Hepatocyte (in vitro differentiated cells): ENCODE data around the gene RUNDC1. TPM values are rescaled to one million over a fixed set of nuclear protein-coding genes. Genes with fewer than 3 reads are reported as not detected.

Experiments
- DNase-seq: peaks from one replicate; pipeline ENCODE4 v3.0.0-alpha.2; 2016; ENCODE audit warnings: low spot score
- H2AFZ ChIP-seq: fragments of 200-600 bp; sonication (generic); 2 replicates; pipeline ENCODE4 v1.6.0; 2016; ENCODE audit warnings: antibody characterized with exemption, mild to moderate bottlenecking
- H3K27ac ChIP-seq: fragments of 200-600 bp; sonication (generic); 2 replicates; pipeline ENCODE4 v1.5.1; 2016; ENCODE audit warnings: mild to moderate bottlenecking
- H3K27me3 ChIP-seq: fragments of 200-600 bp; sonication (generic); 2 replicates; pipeline ENCODE4 v1.6.1; 2016
- H3K36me3 ChIP-seq: fragments of 200-600 bp; sonication (generic); replicated peaks from 2 replicates; pipeline ENCODE4 v1.5.1; 2016; ENCODE audit warnings: low read depth; ENCODE audit not compliant: insufficient read depth
- H3K4me1 ChIP-seq: fragments of 200-600 bp; sonication (generic); 2 replicates; pipeline ENCODE4 v1.5.1; 2016; ENCODE audit warnings: mild to moderate bottlenecking, moderate library complexity; ENCODE audit not compliant: insufficient read depth
- H3K4me2 ChIP-seq: fragments of 200-600 bp; sonication (generic); 2 replicates; pipeline ENCODE4 v1.6.0; 2016
- H3K4me3 ChIP-seq: fragments of 200-600 bp; sonication (generic); 2 replicates; pipeline ENCODE4 v1.5.1; 2016; ENCODE audit warnings: mild to moderate bottlenecking
- H3K79me2 ChIP-seq: fragments of 200-600 bp; sonication (generic); 2 replicates; pipeline ENCODE4 v1.6.0; 2017; ENCODE audit warnings: mild to moderate bottlenecking
- H3K9me2 ChIP-seq: fragments of 200-600 bp; sonication (generic); replicated peaks from 2 replicates; pipeline ENCODE4 v1.6.0; 2017; ENCODE audit warnings: mild to moderate bottlenecking; ENCODE audit not compliant: insufficient read depth
- H3K9me3 ChIP-seq: fragments of 200-600 bp; sonication (generic); 2 replicates; pipeline ENCODE4 v1.5.1; 2016; ENCODE audit warnings: low read depth, mild to moderate bottlenecking
- H4K20me1 ChIP-seq: fragments of 200-600 bp; sonication (generic); 2 replicates; pipeline ENCODE4 v1.6.0; 2016; ENCODE audit warnings: mild to moderate bottlenecking; ENCODE audit not compliant: insufficient read depth, poor library complexity, severe bottlenecking
- EZH2 ChIP-seq: fragments of 200-600 bp; sonication (generic); IDR thresholded peaks from 2 replicates; pipeline ENCODE4 v1.6.1; 2016; ENCODE audit warnings: antibody characterized with exemption, mild to moderate bottlenecking, borderline replicate concordance
- EZH2phosphoT487 ChIP-seq: fragments of 200-600 bp; sonication (generic); IDR thresholded peaks from one replicate; pipeline ENCODE4 v1.6.1; 2018; ENCODE audit warnings: antibody characterized with exemption, mild to moderate bottlenecking, low read depth, moderate library complexity; ENCODE audit not compliant: unreplicated experiment, severe bottlenecking
- WGBS: methylation state at CpG from one replicate; pipeline ENCODE4 v1.1.6; 2016; ENCODE audit warnings: low lambda C conversion rate; ENCODE audit errors: missing lambda C conversion rate; 5-methylcytosine and 5-hydroxymethylcytosine counted together
- polyA plus RNA-seq: library from polyadenylated mRNA; unstranded; fragments of >200 nt; fragmentation: Nextera tagmentation; extraction: Ambion mirVana; gene quantifications from 2 replicates; pipeline ENCODE4 v1.2.1, GENCODE V29; 2016
- total RNA-seq: library from RNA; depleted of rRNA; stranded (reverse); fragments of >200 nt; gene quantifications from 2 replicates; pipeline ENCODE4 v1.2.3, GENCODE V29; 2014
- TF ChIP-seq, protein P1 (sequence below): fragments of 200-600 bp; sonication (generic); IDR thresholded peaks from 2 replicates; pipeline ENCODE4 v1.5.1; 2016; ENCODE audit warnings: antibody characterized with exemption, mild to moderate bottlenecking; ENCODE audit not compliant: poor library complexity

RUNDC1 gene
- total and polyA plus RNA-seq, 2 experiments from 2014 or later = 11.4 to 20.3 TPM

GRCh38 chr17:43025766-43026537, 45.6 kb downstream of the RUNDC1 start:
- 62% methylated on average over 14 of the region's 16 CpGs for WGBS

DNA sequence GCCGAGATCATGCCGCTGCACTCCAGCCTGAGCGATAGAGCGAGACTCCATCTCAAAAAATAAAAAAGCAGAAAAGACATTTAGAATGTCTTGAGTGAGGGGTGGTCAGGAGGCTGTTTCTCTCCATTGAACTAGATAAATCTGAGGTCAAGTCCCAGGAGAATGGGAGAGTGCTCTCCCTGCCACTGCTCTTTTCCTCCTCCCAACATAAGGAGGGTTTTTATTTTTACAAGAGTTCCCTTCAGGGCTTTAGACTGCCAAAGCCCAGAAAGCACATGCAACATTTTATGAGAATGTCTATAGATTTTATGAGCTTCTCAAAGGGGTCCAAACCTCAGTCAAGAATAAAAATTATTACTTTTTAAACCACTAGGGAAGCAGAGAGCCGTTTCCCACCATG, 46.2 kb downstream of the RUNDC1 start:
- H4K20me1 ChIP-seq = no peaks in the 10 kb centered on the region
- H3K79me2 ChIP-seq = peaks cover 5% of the 10 kb centered on the region
- WGBS = 83% methylated on average over 5 of the region's 5 CpGs
- no peak overlapping the region for H3K27ac ChIP-seq
- DNase-seq = no peak
- H3K9me2 ChIP-seq = no peaks in the 10 kb centered on the region
- H3K4me1 ChIP-seq = no peaks in the 10 kb centered on the region
- no peak overlapping the region for H2AFZ ChIP-seq
- H3K4me3 ChIP-seq = no peak overlapping the region
- TF ChIP-seq, protein P1, sequence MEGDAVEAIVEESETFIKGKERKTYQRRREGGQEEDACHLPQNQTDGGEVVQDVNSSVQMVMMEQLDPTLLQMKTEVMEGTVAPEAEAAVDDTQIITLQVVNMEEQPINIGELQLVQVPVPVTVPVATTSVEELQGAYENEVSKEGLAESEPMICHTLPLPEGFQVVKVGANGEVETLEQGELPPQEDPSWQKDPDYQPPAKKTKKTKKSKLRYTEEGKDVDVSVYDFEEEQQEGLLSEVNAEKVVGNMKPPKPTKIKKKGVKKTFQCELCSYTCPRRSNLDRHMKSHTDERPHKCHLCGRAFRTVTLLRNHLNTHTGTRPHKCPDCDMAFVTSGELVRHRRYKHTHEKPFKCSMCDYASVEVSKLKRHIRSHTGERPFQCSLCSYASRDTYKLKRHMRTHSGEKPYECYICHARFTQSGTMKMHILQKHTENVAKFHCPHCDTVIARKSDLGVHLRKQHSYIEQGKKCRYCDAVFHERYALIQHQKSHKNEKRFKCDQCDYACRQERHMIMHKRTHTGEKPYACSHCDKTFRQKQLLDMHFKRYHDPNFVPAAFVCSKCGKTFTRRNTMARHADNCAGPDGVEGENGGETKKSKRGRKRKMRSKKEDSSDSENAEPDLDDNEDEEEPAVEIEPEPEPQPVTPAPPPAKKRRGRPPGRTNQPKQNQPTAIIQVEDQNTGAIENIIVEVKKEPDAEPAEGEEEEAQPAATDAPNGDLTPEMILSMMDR = no peak
- TF ChIP-seq EZH2phosphoT487 (no peak), EZH2 (no peak)
- H3K4me2 ChIP-seq = no peak overlapping the region
- no peaks in the 10 kb centered on the region for H3K27me3 ChIP-seq
- no peaks in the 10 kb centered on the region for H3K9me3 ChIP-seq
- no peaks in the 10 kb centered on the region for H3K36me3 ChIP-seq

More at GRCh38 chr17:43025766-43026537, 45.6 kb downstream of the RUNDC1 start:
- no peaks in the 10 kb centered on the region for H3K9me2 ChIP-seq
- no peak for DNase-seq
- H3K4me1 ChIP-seq = no peaks in the 10 kb centered on the region
- no peaks in the 10 kb centered on the region for H3K36me3 ChIP-seq
- H3K4me3 ChIP-seq = no peak overlapping the region
- no peaks in the 10 kb centered on the region for H3K9me3 ChIP-seq
- H3K27ac ChIP-seq = no peak overlapping the region
- H2AFZ ChIP-seq = no peak overlapping the region
- H3K27me3 ChIP-seq = no peaks in the 10 kb centered on the region
- TF ChIP-seq, protein P1 = no peak
- TF ChIP-seq EZH2phosphoT487 (no peak), EZH2 (no peak)
- H3K4me2 ChIP-seq = peak overlapping the region; percentile 92
- H3K79me2 ChIP-seq = peaks cover 10% of the 10 kb centered on the region
- H4K20me1 ChIP-seq = no peaks in the 10 kb centered on the region

- Histone ChIP-seq H4K20me1 (no peaks in the 10 kb centered on the region), H3K4me2 (no peak overlapping the region), H3K4me1 (no peaks in the 10 kb centered on the region), H3K9me2 (no peaks in the 10 kb centered on the region), H3K4me3 (no peak overlapping the region), H2AFZ (no peak overlapping the region), H3K79me2 (no peaks in the 10 kb centered on the region), H3K9me3 (no peaks in the 10 kb centered on the region), H3K27ac (no peak overlapping the region), H3K36me3 (no peaks in the 10 kb centered on the region), H3K27me3 (no peaks in the 10 kb centered on the region)
- WGBS = 90% methylated on average over 8 of the region's 9 CpGs
- no peak for DNase-seq
- TF ChIP-seq EZH2phosphoT487 = no peak
- TF ChIP-seq EZH2 = no peak
- TF ChIP-seq, protein P1 = no peak
Observed at GRCh38 chr17:43027091-43028032, 47.0 kb downstream of the RUNDC1 start.
